ENCODE measurements around the gene OPCML. TPM values are rescaled to one million over a fixed set of nuclear protein-coding genes. Genes with fewer than 3 reads are reported as not detected.

Gene OPCML
- total RNA-seq, 1 experiment from 2014 or later, result 0.94 TPM

DNA sequence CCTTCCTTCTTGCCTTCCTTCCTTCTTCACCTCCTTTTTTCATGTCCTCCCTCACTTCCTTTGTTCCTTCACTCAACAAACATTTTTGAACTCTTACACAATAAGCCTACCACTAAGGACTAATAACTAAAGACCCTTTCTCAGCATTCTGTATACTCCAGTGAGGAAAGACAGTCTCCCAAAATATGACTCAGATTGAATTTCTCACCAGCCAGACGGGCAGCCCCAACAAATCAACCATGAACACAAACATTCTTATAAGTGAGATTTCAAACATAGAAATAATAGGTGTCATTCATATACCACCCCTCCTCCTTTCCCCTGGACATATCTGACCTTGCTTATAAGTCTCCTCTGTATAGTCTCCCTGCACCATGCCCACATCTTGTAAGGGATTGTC lies 1079.7 kb downstream of the OPCML start:
- H2BK120ac ChIP-seq (ENCODE audit: low read depth, low read length, poor library complexity, severe bottlenecking), result no peak overlapping the region
- Mint-ChIP-seq H3K27me3 (ENCODE audit: low read depth) (no peaks in the 10 kb centered on the region), H3K4me1 (peaks cover 50 to 54% of the 10 kb centered on the region in 2 experiments), H3K4me3 (no peak overlapping the region), H3K9me3 (no peaks in the 10 kb centered on the region), H3K36me3 (ENCODE audit: insufficient read depth in 1 of 3, low read depth in 3 of 3) (no peaks in the 10 kb centered on the region), H3K27ac (peak overlapping the region; percentile 22 to 90 (median 53); a peak in 4 of 7 replicates)
- no peak overlapping the region for H2AK5ac ChIP-seq (ENCODE audit: insufficient read length, low read length)
- no peak overlapping the region for H3K23ac ChIP-seq (ENCODE audit: insufficient read length, low read depth, low read length)
- no peaks in the 10 kb centered on the region for H3K27me3 ChIP-seq (ENCODE audit: insufficient read depth, low read length)
- no peak overlapping the region for H3K4me2 ChIP-seq (ENCODE audit: insufficient read depth, insufficient read length, low read length)
- no peak overlapping the region for H2BK20ac ChIP-seq (ENCODE audit: low read depth, low read length, poor library complexity, severe bottlenecking)
- peak overlapping the region; percentile 56 for H4K5ac ChIP-seq (ENCODE audit: insufficient read length, low read depth, low read length)
- H3K56ac ChIP-seq (ENCODE audit: insufficient read length, low read depth, low read length), result no peak overlapping the region
- TF ChIP-seq, protein P1, sequence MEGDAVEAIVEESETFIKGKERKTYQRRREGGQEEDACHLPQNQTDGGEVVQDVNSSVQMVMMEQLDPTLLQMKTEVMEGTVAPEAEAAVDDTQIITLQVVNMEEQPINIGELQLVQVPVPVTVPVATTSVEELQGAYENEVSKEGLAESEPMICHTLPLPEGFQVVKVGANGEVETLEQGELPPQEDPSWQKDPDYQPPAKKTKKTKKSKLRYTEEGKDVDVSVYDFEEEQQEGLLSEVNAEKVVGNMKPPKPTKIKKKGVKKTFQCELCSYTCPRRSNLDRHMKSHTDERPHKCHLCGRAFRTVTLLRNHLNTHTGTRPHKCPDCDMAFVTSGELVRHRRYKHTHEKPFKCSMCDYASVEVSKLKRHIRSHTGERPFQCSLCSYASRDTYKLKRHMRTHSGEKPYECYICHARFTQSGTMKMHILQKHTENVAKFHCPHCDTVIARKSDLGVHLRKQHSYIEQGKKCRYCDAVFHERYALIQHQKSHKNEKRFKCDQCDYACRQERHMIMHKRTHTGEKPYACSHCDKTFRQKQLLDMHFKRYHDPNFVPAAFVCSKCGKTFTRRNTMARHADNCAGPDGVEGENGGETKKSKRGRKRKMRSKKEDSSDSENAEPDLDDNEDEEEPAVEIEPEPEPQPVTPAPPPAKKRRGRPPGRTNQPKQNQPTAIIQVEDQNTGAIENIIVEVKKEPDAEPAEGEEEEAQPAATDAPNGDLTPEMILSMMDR (conservative IDR thresholded peaks at IDR 0.05), result no peak
- H3K9ac ChIP-seq (ENCODE audit: extremely low read depth, insufficient read length, low read length), result no peak overlapping the region
- H3K18ac ChIP-seq (ENCODE audit: insufficient read length, low read depth, low read length), result no peak overlapping the region
- no peaks in the 10 kb centered on the region for H3K79me1 ChIP-seq (ENCODE audit: insufficient read depth, low read depth, low read length, poor library complexity, severe bottlenecking)
- no peak overlapping the region for H3K27ac ChIP-seq (ENCODE audit: insufficient read length, low read depth, low read length)
- peaks cover 2% of the 10 kb centered on the region; the same call in 1 of the 2 replicates for H3K4me1 ChIP-seq (ENCODE audit: insufficient read depth, low read length)
- H3K79me2 ChIP-seq (ENCODE audit: insufficient read depth, low read length), result no peaks in the 10 kb centered on the region
- H3K23me2 ChIP-seq (ENCODE audit: insufficient read length, low read depth, low read length, poor library complexity, severe bottlenecking), result peaks cover 3% of the 10 kb centered on the region
- WGBS (ENCODE audit: extremely low coverage, insufficient read length, low lambda C conversion rate), result no CpG with 5 or more reads among the region's 1 CpG
- H3T11ph ChIP-seq (ENCODE audit: low read length), result no peak overlapping the region
- H2BK12ac ChIP-seq (ENCODE audit: insufficient read length, low read depth, low read length), result no peak overlapping the region
- no peak overlapping the region for H4K8ac ChIP-seq (replicated peaks; ENCODE audit: insufficient read length, low read depth, low read length)
- no peaks in the 10 kb centered on the region for H4K20me1 ChIP-seq (ENCODE audit: control insufficient read depth, insufficient read depth, insufficient read length)
- H4K91ac ChIP-seq (ENCODE audit: insufficient read length, low read depth, low read length), result no peak overlapping the region
- H3K9me3 ChIP-seq (ENCODE audit: control insufficient read depth, low read depth, low read length), result no peaks in the 10 kb centered on the region
- H2AFZ ChIP-seq (ENCODE audit: low read length), result no peak overlapping the region
- no peak overlapping the region for H2BK5ac ChIP-seq (ENCODE audit: insufficient read length, low read length)
- no peak overlapping the region for H3K14ac ChIP-seq (ENCODE audit: insufficient read depth, low read length)
- H2BK15ac ChIP-seq (ENCODE audit: low read depth, low read length), result no peak overlapping the region
- no peak for DNase-seq
- no peak overlapping the region for H3K4ac ChIP-seq (ENCODE audit: low read depth, low read length)

All from H9 (cell line).